Measurements from ENCODE around the gene SHLD3. TPM values are rescaled to one million over a fixed set of nuclear protein-coding genes. Genes with fewer than 3 reads are reported as not detected.

The SHLD3 gene
- total RNA-seq, 1 experiment from 2014 or later, result 4.5 TPM

- CTCF ChIA-PET, result no interaction called here
- no peak overlapping the region for H3K4me3 ChIP-seq (ENCODE audit: low read depth, low read length, poor library complexity, severe bottlenecking)
- intact Hi-C loops (cut with micrococcal nuclease; ENCODE audit: unreplicated experiment), result no loop called here
Measured at GRCh38 chr5:65647941-65648340, 23.1 kb downstream of the SHLD3 start.

GRCh38 chr5:65651144-65651543 is 26.3 kb downstream of the SHLD3 start:
- BruUV-seq (replicated peaks), result no TSS peak
- Histone ChIP-seq H3K27me3 (replicated peaks; ENCODE audit: insufficient read depth, low read depth, low read length, poor library complexity) (no peaks in the 10 kb centered on the region), H3K36me3 (ENCODE audit: insufficient read depth, low read length, poor library complexity, severe bottlenecking) (peaks cover 12% of the 10 kb centered on the region), H3K4me1 (ENCODE audit: insufficient read depth, low read length, poor library complexity, severe bottlenecking) (no peaks in the 10 kb centered on the region), H3K4me3 (ENCODE audit: low read depth, low read length, poor library complexity, severe bottlenecking) (no peak overlapping the region), H3K9me3 (ENCODE audit: low read depth, low read length, poor library complexity, severe bottlenecking) (no peaks in the 10 kb centered on the region), H3K27ac (ENCODE audit: low read depth, low read length, poor library complexity, severe bottlenecking) (no peak overlapping the region)
- DNase-seq (ENCODE audit: low spot score), result no peak
- TF ChIP-seq EZH2 (IDR thresholded peaks at IDR 0.05; ENCODE audit: borderline replicate concordance, low read depth, low read length, poor library complexity, severe bottlenecking) (no peak), CTCF (conservative IDR thresholded peaks at IDR 0.05; ENCODE audit: low read depth, low read length) (no peak)
- POLR2A ChIA-PET (ENCODE audit: low non-redundant PET), result no interaction called here
- intact Hi-C loops (cut with micrococcal nuclease; ENCODE audit: unreplicated experiment), result no loop called here
- CTCF ChIA-PET, result no interaction called here

More at GRCh38 chr5:65647941-65648340, 23.1 kb downstream of the SHLD3 start:
- Histone ChIP-seq H3K36me3 (ENCODE audit: insufficient read depth, low read length, poor library complexity, severe bottlenecking) (peaks cover 12% of the 10 kb centered on the region), H3K27ac (ENCODE audit: low read depth, low read length, poor library complexity, severe bottlenecking) (no peak overlapping the region), H3K27me3 (replicated peaks; ENCODE audit: insufficient read depth, low read depth, low read length, poor library complexity) (no peaks in the 10 kb centered on the region), H3K4me1 (ENCODE audit: insufficient read depth, low read length, poor library complexity, severe bottlenecking) (no peaks in the 10 kb centered on the region), H3K9me3 (ENCODE audit: low read depth, low read length, poor library complexity, severe bottlenecking) (no peaks in the 10 kb centered on the region)
- POLR2A ChIA-PET (ENCODE audit: low non-redundant PET), result no interaction called here
- no peak for DNase-seq (ENCODE audit: low spot score)
- no peak for TF ChIP-seq CTCF (conservative IDR thresholded peaks at IDR 0.05; ENCODE audit: low read depth, low read length)
- TF ChIP-seq EZH2 (IDR thresholded peaks at IDR 0.05; ENCODE audit: borderline replicate concordance, low read depth, low read length, poor library complexity, severe bottlenecking), result no peak
- no TSS peak for BruUV-seq (replicated peaks)

- DNase-seq (ENCODE audit: low spot score), result no peak
- H3K9me3 ChIP-seq (ENCODE audit: low read depth, low read length, poor library complexity, severe bottlenecking), result no peaks in the 10 kb centered on the region
- no TSS peak for BruUV-seq (replicated peaks)
- no peaks in the 10 kb centered on the region for H3K4me1 ChIP-seq (ENCODE audit: insufficient read depth, low read length, poor library complexity, severe bottlenecking)
- peaks cover 3% of the 10 kb centered on the region for H3K36me3 ChIP-seq (ENCODE audit: insufficient read depth, low read length, poor library complexity, severe bottlenecking)
- TF ChIP-seq EZH2 (IDR thresholded peaks at IDR 0.05; ENCODE audit: borderline replicate concordance, low read depth, low read length, poor library complexity, severe bottlenecking), result no peak
- no peak for TF ChIP-seq CTCF (conservative IDR thresholded peaks at IDR 0.05; ENCODE audit: low read depth, low read length)
- H3K27me3 ChIP-seq (replicated peaks; ENCODE audit: insufficient read depth, low read depth, low read length, poor library complexity), result no peaks in the 10 kb centered on the region
- H3K4me3 ChIP-seq (ENCODE audit: low read depth, low read length, poor library complexity, severe bottlenecking), result no peak overlapping the region
- intact Hi-C loops (cut with micrococcal nuclease; ENCODE audit: unreplicated experiment), result no loop called here
- ChIA-PET CTCF (no interaction called here), POLR2A (ENCODE audit: low non-redundant PET) (no interaction called here)
- H3K27ac ChIP-seq (ENCODE audit: low read depth, low read length, poor library complexity, severe bottlenecking), result no peak overlapping the region
Measured at GRCh38 chr5:65654713-65655112, 29.9 kb downstream of the SHLD3 start.
